ENCODE data around the gene CES5A. TPM values are rescaled to one million over a fixed set of nuclear protein-coding genes. Genes with fewer than 3 reads are reported as not detected.

The CES5A gene
- total RNA-seq (2022) (not detected in 2 replicates), Bru-seq, nascent RNA (not detected), BruChase-seq, experiment 1, labeled RNA remaining after a 6-hour chase (not detected), BruChase-seq, experiment 2, labeled RNA remaining after a 2-hour chase (not detected)
- long read RNA-seq: 0 reads

GRCh38 chr16:55875273-55875672 lies at the start of gene CES5A:
Gene CES5A (minus strand): TSS chr16:55875373. CDS start chr16:55875221, 152 bp downstream.
- ChIA-PET POLR2A (no interaction called here), CTCF (interaction anchor here (0.6 kb wide), 1 partner anchor 217 kb away, joined by 4 read pairs; no protein-coding TSS in a partner anchor)
- TF ChIP-seq CTCF (IDR thresholded peaks at IDR 0.05; ENCODE audit: unreplicated experiment): no peak
- Mint-ChIP-seq H3K36me3 (ENCODE audit: insufficient read depth, unreplicated experiment) (no peaks in the 10 kb centered on the region), H3K27me3 (ENCODE audit: insufficient read depth, unreplicated experiment) (peaks cover 36% of the 10 kb centered on the region), H3K4me1 (ENCODE audit: insufficient read depth, unreplicated experiment) (no peaks in the 10 kb centered on the region), H3K4me3 (ENCODE audit: unreplicated experiment) (no peak within 1 kb of the TSS), H3K27ac (ENCODE audit: low read depth, unreplicated experiment) (no peak within 1 kb of the TSS), H3K9me3 (ENCODE audit: unreplicated experiment) (no peaks in the 10 kb centered on the region)
- no TSS peak for BruUV-seq (replicated peaks)
- no peak for DNase-seq (ENCODE audit: unreplicated experiment)
- intact Hi-C loops (cut with micrococcal nuclease): no loop called here

GRCh38 chr16:55922662-55923061 lies 47.5 kb upstream of the CES5A start:
- TF ChIP-seq CTCF (IDR thresholded peaks at IDR 0.05; ENCODE audit: unreplicated experiment): no peak
- Mint-ChIP-seq H3K4me3 (ENCODE audit: unreplicated experiment) (no peak overlapping the region), H3K36me3 (ENCODE audit: insufficient read depth, unreplicated experiment) (no peaks in the 10 kb centered on the region), H3K9me3 (ENCODE audit: unreplicated experiment) (no peaks in the 10 kb centered on the region), H3K27ac (ENCODE audit: low read depth, unreplicated experiment) (no peak overlapping the region), H3K4me1 (ENCODE audit: insufficient read depth, unreplicated experiment) (no peaks in the 10 kb centered on the region), H3K27me3 (ENCODE audit: insufficient read depth, unreplicated experiment) (peaks cover 58% of the 10 kb centered on the region)
- intact Hi-C loops (cut with micrococcal nuclease): no loop called here
- CTCF ChIA-PET: no interaction called here
- POLR2A ChIA-PET: interaction anchor here (0.6 kb wide), 1 partner anchor 807 kb away, joined by 3 read pairs; no protein-coding TSS in a partner anchor
- no TSS peak for BruUV-seq (replicated peaks)
- DNase-seq (ENCODE audit: unreplicated experiment): no peak

GRCh38 chr16:55917373-55918160 lies 42.4 kb upstream of the CES5A start:
- CTCF ChIA-PET: no interaction called here
- POLR2A ChIA-PET: no interaction called here

More at GRCh38 chr16:55917373-55918160, 42.4 kb upstream of the CES5A start:
- H3K36me3 Mint-ChIP-seq (ENCODE audit: insufficient read depth, unreplicated experiment): no peaks in the 10 kb centered on the region
- no peak overlapping the region for H3K27ac Mint-ChIP-seq (ENCODE audit: low read depth, unreplicated experiment)
- peak; percentile 5 for DNase-seq (ENCODE audit: unreplicated experiment)
- no TSS peak for BruUV-seq (replicated peaks)
- TF ChIP-seq CTCF (IDR thresholded peaks at IDR 0.05; ENCODE audit: unreplicated experiment): no peak
- no peak overlapping the region for H3K4me3 Mint-ChIP-seq (ENCODE audit: unreplicated experiment)
- intact Hi-C loops (cut with micrococcal nuclease): no loop called here
- no peaks in the 10 kb centered on the region for H3K9me3 Mint-ChIP-seq (ENCODE audit: unreplicated experiment)
- H3K27me3 Mint-ChIP-seq (ENCODE audit: insufficient read depth, unreplicated experiment): peaks cover 25% of the 10 kb centered on the region
- H3K4me1 Mint-ChIP-seq (ENCODE audit: insufficient read depth, unreplicated experiment): no peaks in the 10 kb centered on the region

Data from MCF 10A (cell line).